ENCODE results near the gene RAB3IP.
"Not testable (repeated sequence)": the region's sequence is repeated elsewhere in the genome, so short reads cannot be mapped to it uniquely, and the experiment has no call there.

The RAB3IP gene

GRCh38 chr12:69758105-69758504 lies 19.4 kb downstream of the RAB3IP start:
- DNase-seq = no peak

- not testable (repeated sequence) for DNase-seq
These were observed 20.9 kb downstream of the RAB3IP start for GRCh38 chr12:69759581-69759980.

- no peak for DNase-seq
These were observed 26.9 kb downstream of the RAB3IP start for GRCh38 chr12:69765515-69765914.

GRCh38 chr12:69766260-69766659 lies 27.6 kb downstream of the RAB3IP start:
- no peak for DNase-seq

- DNase-seq = peak in 1 of 2 donors; percentile 8
These were observed 41.3 kb downstream of the RAB3IP start for GRCh38 chr12:69779928-69780327.

- DNase-seq = no peak
These were observed 44.7 kb downstream of the RAB3IP start for GRCh38 chr12:69783365-69783764.

- no peak for DNase-seq
These were observed 50.7 kb downstream of the RAB3IP start for GRCh38 chr12:69789351-69789750.

GRCh38 chr12:69792533-69792932 lies 53.9 kb downstream of the RAB3IP start:
- DNase-seq = no peak

- not testable (repeated sequence) for DNase-seq
These were observed 68.6 kb downstream of the RAB3IP start for GRCh38 chr12:69807101-69807897.

- no peak for DNase-seq
These were observed 72.3 kb downstream of the RAB3IP start for GRCh38 chr12:69810870-69811498.

GRCh38 chr12:69816082-69816481 lies 77.4 kb downstream of the RAB3IP start:
- DNase-seq = no peak

- no peak for DNase-seq
These were observed 82.4 kb downstream of the RAB3IP start for GRCh38 chr12:69821032-69821455.

- DNase-seq = no peak
These were observed 82.9 kb downstream of the RAB3IP start for GRCh38 chr12:69821456-69822159.

GRCh38 chr12:69822201-69822860 lies 83.7 kb downstream of the RAB3IP start:
- no peak for DNase-seq

GRCh38 chr12:69824028-69824427 lies 85.4 kb downstream of the RAB3IP start:
- no peak for DNase-seq

GRCh38 chr12:69824966-69825560 lies 86.4 kb downstream of the RAB3IP start, which contains the start of gene MYRFL:
Gene MYRFL, plus strand, starts transcription at chr12:69825227. Its CDS starts 291 bp downstream, at chr12:69825518.
- no peak for DNase-seq

- DNase-seq = no peak
These were observed 90.2 kb downstream of the RAB3IP start for GRCh38 chr12:69828897-69829296.

GRCh38 chr12:69833696-69834095 lies 95.0 kb downstream of the RAB3IP start:
- DNase-seq = no peak

- no peak for DNase-seq
These were observed 95.5 kb downstream of the RAB3IP start for GRCh38 chr12:69834147-69834546.

GRCh38 chr12:69834576-69834975 lies 95.9 kb downstream of the RAB3IP start:
- no peak for DNase-seq

- no peak for DNase-seq
These were observed 96.4 kb downstream of the RAB3IP start for GRCh38 chr12:69835081-69835480.

GRCh38 chr12:69836015-69836414 lies 97.4 kb downstream of the RAB3IP start:
- no peak for DNase-seq

GRCh38 chr12:69837191-69837590 lies 98.5 kb downstream of the RAB3IP start:
- no peak for DNase-seq
